Loucy (cell line): ENCODE data around the gene ZNF148.

Source experiments
- H2AFZ ChIP-seq: fragments of 200-600 bp; sonication (generic); 2 replicates; pipeline ENCODE4 v1.6.0; 2016; ENCODE audit warnings: antibody characterized with exemption, mild to moderate bottlenecking, low read length, moderate library complexity
- H3F3A ChIP-seq: fragments of 200-600 bp; 2 replicates; pipeline ENCODE4 v1.6.0; 2016; ENCODE audit warnings: antibody characterized with exemption, low read depth, mild to moderate bottlenecking
- H3K27me3 ChIP-seq: fragments of 200-600 bp; sonication (generic); 2 replicates; pipeline ENCODE4 v1.6.1; 2014; ENCODE audit warnings: low read length, mild to moderate bottlenecking; ENCODE audit not compliant: insufficient read depth, poor library complexity, severe bottlenecking
- H3K36me3 ChIP-seq: fragments of 200-600 bp; sonication (generic); 2 replicates; pipeline ENCODE4 v1.6.1; 2016; ENCODE audit warnings: low read length; ENCODE audit not compliant: insufficient read depth
- H3K4me1 ChIP-seq: fragments of 200-600 bp; sonication (generic); 2 replicates; pipeline ENCODE4 v1.5.1; 2014; ENCODE audit warnings: low read length, mild to moderate bottlenecking; ENCODE audit not compliant: insufficient read depth, poor library complexity, severe bottlenecking
- H3K4me2 ChIP-seq: fragments of 200-600 bp; sonication (generic); 2 replicates; pipeline ENCODE4 v1.6.0; 2014; ENCODE audit warnings: antibody characterized with exemption, low read length, low read depth, mild to moderate bottlenecking; ENCODE audit not compliant: poor library complexity, severe bottlenecking
- H3K4me3 ChIP-seq: fragments of 200-600 bp; sonication (generic); 2 replicates; pipeline ENCODE4 v1.5.1; 2014; ENCODE audit warnings: low read length, mild to moderate bottlenecking, mixed read lengths; ENCODE audit not compliant: poor library complexity, severe bottlenecking
- H3K79me2 ChIP-seq: fragments of 200-600 bp; sonication (generic); 2 replicates; pipeline ENCODE4 v1.6.1; 2014; ENCODE audit warnings: low read length; ENCODE audit not compliant: insufficient read depth
- H3K9ac ChIP-seq: fragments of 200-600 bp; sonication (generic); 2 replicates; pipeline ENCODE4 v1.6.0; 2014; ENCODE audit warnings: mild to moderate bottlenecking, low read depth, low read length, moderate library complexity; ENCODE audit not compliant: poor library complexity, severe bottlenecking
- H3K9me2 ChIP-seq: fragments of 200-600 bp; sonication (generic); replicated peaks from 2 replicates; pipeline ENCODE4 v1.6.1; 2016; ENCODE audit warnings: low read depth, low read length, mixed read lengths
- H3K9me3 ChIP-seq: fragments of 200-600 bp; sonication (generic); 2 replicates; pipeline ENCODE4 v1.6.1; 2014; ENCODE audit warnings: mild to moderate bottlenecking, antibody characterized with exemption, low read length, low read depth; ENCODE audit not compliant: insufficient read depth
- H4K20me1 ChIP-seq: fragments of 200-600 bp; sonication (generic); 2 replicates; pipeline ENCODE4 v1.6.0; 2014; ENCODE audit warnings: antibody characterized with exemption, low read length, mild to moderate bottlenecking; ENCODE audit not compliant: insufficient read depth, poor library complexity, severe bottlenecking
- EZH2phosphoT487 ChIP-seq: fragments of 200-600 bp; IDR thresholded peaks from 2 replicates; pipeline ENCODE4 v1.6.1; 2018; ENCODE audit warnings: antibody characterized with exemption, mild to moderate bottlenecking, moderate library complexity, borderline replicate concordance
- TF ChIP-seq, protein P1 (sequence below): fragments of 200-600 bp; sonication (generic); conservative IDR thresholded peaks from 2 replicates; pipeline ENCODE4 v1.5.1; 2014; ENCODE audit warnings: mild to moderate bottlenecking, antibody characterized with exemption, low read length

Gene ZNF148

DNA sequence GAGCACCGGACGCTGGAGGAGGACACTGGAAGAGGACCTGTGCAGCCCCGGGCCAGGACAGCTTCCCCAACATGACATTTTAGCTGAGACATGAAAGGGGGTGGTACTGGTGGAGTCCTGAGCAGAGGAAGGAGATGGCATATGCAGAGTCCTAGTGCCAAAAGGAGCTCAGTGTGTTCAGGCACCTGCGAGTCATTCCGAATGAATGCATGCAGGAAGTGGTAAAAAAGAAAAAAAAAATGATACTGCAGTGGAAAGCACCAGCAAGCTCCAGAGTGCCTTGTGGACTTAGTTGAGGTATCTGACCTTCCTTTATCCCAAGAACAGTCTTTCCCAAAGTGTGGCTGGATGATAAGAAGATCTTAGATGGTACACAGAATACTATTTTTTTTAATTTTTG is 6.6 kb upstream of the ZNF148 start:
- peak overlapping the region; percentile 12 for H3K4me2 ChIP-seq
- no peaks in the 10 kb centered on the region for H3K9me2 ChIP-seq
- no peak overlapping the region for H3K4me3 ChIP-seq
- no peaks in the 10 kb centered on the region for H4K20me1 ChIP-seq
- no peak for TF ChIP-seq EZH2phosphoT487
- TF ChIP-seq, protein P1, sequence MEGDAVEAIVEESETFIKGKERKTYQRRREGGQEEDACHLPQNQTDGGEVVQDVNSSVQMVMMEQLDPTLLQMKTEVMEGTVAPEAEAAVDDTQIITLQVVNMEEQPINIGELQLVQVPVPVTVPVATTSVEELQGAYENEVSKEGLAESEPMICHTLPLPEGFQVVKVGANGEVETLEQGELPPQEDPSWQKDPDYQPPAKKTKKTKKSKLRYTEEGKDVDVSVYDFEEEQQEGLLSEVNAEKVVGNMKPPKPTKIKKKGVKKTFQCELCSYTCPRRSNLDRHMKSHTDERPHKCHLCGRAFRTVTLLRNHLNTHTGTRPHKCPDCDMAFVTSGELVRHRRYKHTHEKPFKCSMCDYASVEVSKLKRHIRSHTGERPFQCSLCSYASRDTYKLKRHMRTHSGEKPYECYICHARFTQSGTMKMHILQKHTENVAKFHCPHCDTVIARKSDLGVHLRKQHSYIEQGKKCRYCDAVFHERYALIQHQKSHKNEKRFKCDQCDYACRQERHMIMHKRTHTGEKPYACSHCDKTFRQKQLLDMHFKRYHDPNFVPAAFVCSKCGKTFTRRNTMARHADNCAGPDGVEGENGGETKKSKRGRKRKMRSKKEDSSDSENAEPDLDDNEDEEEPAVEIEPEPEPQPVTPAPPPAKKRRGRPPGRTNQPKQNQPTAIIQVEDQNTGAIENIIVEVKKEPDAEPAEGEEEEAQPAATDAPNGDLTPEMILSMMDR = no peak
- no peaks in the 10 kb centered on the region for H3F3A ChIP-seq
- H3K36me3 ChIP-seq = no peaks in the 10 kb centered on the region
- no peaks in the 10 kb centered on the region for H3K9me3 ChIP-seq
- peaks cover 4% of the 10 kb centered on the region for H3K4me1 ChIP-seq
- H3K9ac ChIP-seq = no peak overlapping the region
- no peaks in the 10 kb centered on the region for H3K79me2 ChIP-seq
- peaks cover 4% of the 10 kb centered on the region for H3K27me3 ChIP-seq
- peak overlapping the region; percentile 38; the same call in 1 of the 2 replicates for H2AFZ ChIP-seq

DNA sequence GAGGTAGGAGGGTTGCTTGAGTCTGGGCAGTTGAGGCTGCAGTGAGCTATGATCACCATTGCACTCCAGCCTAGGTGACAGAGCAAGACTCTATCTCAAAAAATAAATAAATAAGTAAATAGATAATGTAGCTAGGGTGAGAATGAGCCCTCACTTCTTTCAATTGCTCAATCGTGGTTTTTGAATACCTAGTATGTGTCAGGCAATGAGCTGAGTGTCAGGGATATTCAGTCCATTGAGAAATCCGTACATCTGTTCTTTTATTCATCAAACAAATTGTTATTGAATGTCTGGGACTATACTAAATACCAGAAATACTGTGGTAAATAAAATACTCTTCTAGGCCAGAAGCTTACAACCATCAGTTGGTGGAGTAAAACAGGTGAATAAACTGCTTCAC is 6.2 kb upstream of the ZNF148 start:
- peak overlapping the region; percentile 38; the same call in 1 of the 2 replicates for H2AFZ ChIP-seq

DNA sequence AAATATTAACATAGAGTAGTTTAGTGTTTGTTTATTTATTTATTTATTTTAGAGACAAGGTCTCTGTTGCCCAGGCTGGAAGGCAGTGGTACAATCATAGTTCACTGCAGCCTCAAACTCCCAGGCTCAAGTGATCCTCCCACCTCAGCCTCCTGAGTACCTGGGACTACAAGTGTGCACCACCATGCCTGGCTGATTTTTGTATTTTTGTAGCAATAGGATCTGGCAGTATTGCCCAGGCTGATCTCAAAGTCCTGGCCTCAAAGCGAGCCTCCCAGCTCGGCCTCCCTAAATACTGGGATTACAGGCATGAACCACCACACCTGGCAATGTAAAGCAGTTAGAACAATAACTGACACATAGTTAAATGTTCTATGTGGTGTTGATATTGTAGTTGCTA is 4.4 kb upstream of the ZNF148 start:
- H3K27me3 ChIP-seq = peaks cover 4% of the 10 kb centered on the region
- no peaks in the 10 kb centered on the region for H3K9me3 ChIP-seq
- H2AFZ ChIP-seq = no peak overlapping the region
- no peak overlapping the region for H3K4me2 ChIP-seq
- no peak overlapping the region for H3K4me3 ChIP-seq
- no peaks in the 10 kb centered on the region for H3F3A ChIP-seq
- H3K9ac ChIP-seq = no peak overlapping the region
- peaks cover 1% of the 10 kb centered on the region for H4K20me1 ChIP-seq
- H3K4me1 ChIP-seq = peaks cover 11% of the 10 kb centered on the region
- H3K9me2 ChIP-seq = no peaks in the 10 kb centered on the region
- H3K36me3 ChIP-seq = no peaks in the 10 kb centered on the region
- H3K79me2 ChIP-seq = peaks cover 12% of the 10 kb centered on the region
- TF ChIP-seq EZH2phosphoT487 = no peak
- TF ChIP-seq, protein P1 = no peak

More for the DNA sequence above, 6.2 kb upstream of the ZNF148 start:
- Histone ChIP-seq H3K4me2 (peak overlapping the region; percentile 12), H3K79me2 (peaks cover under 1% of the 10 kb centered on the region; the same call in 1 of the 2 replicates), H3K9me2 (no peaks in the 10 kb centered on the region), H3K9me3 (no peaks in the 10 kb centered on the region), H3K36me3 (no peaks in the 10 kb centered on the region), H3K9ac (no peak overlapping the region), H3K27me3 (peaks cover 4% of the 10 kb centered on the region), H3K4me3 (no peak overlapping the region), H3F3A (no peaks in the 10 kb centered on the region), H3K4me1 (peaks cover 5% of the 10 kb centered on the region), H4K20me1 (no peaks in the 10 kb centered on the region)
- no peak for TF ChIP-seq EZH2phosphoT487
- TF ChIP-seq, protein P1 = no peak
